Bone marrow (tissue), 2 donors: ENCODE data around the gene EXOSC2.

ENCODE experiments used
- DNase-seq, 2 donors: peaks; one replicate each; lab custom pipeline; 2025; lab: John Stamatoyannopoulos, UW

EXOSC2 gene

GRCh38 chr9:130738281-130738680, 44.7 kb downstream of the EXOSC2 start:
- no peak for DNase-seq

DNA sequence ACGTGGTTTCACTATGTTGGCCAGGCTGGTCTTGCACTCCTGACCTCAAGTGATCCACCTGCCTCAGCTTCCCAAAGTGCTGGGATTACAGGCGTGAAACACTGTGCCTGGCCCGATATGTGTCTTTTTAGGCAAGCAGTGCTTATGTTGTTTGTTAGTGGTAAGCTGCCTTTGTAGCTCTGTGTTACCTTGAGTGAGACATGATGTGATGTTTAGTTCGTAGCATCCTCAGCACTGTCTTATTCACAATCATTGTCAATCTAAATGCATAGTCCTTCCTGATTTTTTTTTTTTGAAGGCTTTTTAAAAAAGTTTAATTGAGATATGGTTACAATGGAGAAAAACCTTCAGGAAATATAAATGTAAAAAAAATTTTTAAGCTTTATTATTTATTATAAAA, 45.5 kb downstream of the EXOSC2 start:
- DNase-seq, result no peak

DNA sequence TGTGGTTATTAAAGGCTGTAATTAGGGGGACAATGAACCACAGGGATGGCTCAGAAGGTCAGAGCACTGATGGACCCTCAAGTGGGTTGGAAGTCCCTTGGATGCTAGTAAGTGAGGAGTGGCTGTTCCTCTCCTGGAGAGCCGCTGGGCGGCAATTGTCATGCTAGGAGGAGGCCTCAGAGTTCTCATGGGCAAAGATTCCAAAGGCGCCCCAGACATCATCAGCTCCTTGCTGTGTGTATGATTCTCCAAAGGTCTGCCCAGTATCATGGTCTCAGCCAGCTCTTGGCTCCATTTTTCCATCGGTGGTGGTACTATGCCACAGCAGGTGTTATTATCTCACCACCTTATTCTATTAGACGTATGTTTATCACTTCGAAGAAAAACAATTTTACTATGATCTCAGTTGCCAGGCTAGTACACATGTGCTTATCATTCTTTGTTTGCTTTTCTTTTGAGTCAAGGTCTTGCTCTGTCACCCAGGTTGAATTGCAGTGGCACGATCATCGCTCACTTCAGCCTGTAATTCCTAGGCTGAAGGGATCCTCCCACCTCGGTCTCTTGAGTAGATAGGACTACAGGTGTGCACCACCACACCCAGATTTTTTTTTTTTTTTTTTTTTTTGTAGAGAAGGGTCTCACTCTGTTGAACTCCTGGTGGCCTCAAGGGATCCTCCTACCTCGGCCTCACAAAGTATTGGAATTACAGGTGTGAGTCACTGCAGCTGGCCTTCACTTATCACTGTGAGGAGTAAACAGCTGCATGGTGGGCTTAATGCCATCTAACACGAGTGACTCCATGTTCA, 46.8 kb downstream of the EXOSC2 start:
- DNase-seq, result no peak

DNA sequence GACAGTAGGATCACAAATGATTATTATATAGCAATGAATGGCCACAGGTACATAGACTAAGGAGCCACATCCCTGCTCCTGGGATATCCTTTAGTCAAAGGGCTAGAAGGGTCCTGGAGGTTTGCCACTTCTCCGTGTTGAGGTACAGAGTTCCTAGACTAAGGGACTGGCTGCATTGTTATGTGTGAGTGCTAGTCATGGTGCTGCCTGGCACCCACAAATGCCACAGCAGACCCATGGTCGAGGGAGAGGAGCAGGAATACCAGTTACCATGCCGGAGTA, 47.4 kb downstream of the EXOSC2 start:
- no peak for DNase-seq

GRCh38 chr9:130741831-130742449, 48.4 kb downstream of the EXOSC2 start:
- no peak for DNase-seq

DNA sequence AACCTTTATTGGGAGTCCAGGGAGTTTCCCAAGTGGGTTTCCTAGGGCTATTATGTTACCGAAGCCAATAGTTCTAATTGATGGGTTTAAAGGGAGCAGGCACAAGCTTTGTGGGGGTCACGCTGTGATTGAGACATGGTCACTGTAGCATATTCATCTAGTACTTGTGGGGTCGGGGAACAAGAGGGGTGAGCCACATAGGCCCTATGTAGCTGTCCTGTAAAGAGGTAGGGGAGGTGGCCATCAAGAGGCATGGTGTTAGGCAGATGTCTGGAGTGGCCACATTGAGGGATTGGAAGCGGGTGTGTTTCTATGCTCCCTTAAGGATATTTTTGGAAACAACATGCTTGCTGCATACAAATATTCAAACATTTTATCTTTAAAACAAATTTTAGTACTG, 50.1 kb downstream of the EXOSC2 start:
- DNase-seq, result no peak

DNA sequence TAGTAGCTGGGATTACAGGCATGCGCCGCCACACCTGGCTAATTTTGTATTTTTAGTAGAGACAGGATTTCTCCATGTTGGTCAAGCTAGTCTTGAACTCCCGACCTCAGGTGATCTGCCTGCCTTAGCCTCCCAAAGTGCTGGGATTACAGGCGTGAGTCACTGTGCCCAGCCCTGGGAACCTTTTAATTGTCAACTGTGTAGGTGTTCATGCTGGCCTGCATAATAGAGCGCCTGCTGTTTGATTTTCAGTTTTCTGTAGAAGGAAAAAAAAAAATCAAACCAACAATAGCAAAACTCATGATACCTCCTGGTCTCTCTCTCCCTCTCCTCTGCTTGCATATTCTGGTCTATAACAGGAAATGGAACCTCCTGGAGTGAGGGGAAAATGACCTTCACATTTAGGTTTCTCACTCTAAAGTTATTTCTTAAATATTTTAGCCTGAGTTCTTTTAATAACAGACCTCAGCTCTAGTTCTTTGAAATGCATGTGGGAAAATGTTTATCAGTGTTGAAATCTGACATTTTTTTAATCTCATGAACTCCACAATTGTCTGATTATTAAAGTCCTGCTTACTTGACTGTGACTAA, 51.7 kb downstream of the EXOSC2 start:
- DNase-seq, result no peak

DNA sequence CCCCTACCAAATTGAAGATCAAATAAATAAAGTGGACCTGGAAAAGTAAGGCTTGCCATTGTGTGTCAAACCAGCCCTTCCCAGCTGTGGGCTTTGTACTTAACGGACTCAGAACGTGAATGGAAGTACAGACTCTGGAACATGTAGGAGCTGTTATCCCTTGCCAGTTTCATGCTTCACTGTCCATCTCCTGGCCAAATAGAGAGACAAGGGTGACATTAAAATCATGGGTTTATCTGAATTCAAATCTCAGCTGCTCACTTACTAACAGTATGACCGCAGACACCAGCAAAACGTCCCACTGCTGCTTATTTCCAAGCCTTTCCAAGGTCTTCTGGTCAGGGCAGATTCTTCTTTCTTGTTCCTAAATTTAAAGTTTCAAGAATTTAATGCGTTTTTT, 52.2 kb downstream of the EXOSC2 start:
- DNase-seq, result no peak

- no peak for DNase-seq
Measured at GRCh38 chr9:130746434-130747212, 53.0 kb downstream of the EXOSC2 start.

GRCh38 chr9:130751631-130752355, 58.2 kb downstream of the EXOSC2 start:
- DNase-seq, result no peak
